Mucosa of rectum (tissue), 2 donors: ENCODE measurements around the gene C19orf53.
A peak's percentile ranks its signal among the peaks of the same experiment; 100 is the strongest.
"Not testable (repeated sequence)": the region's sequence is repeated elsewhere in the genome, so short reads cannot be mapped to it uniquely, and the experiment has no call there.

Source experiments
- H3K27ac ChIP-seq, 2 donors: one replicate each; pipeline ENCODE4 v1.7.0; 2013; ENCODE audit warnings: inconsistent platforms in 2 of 2, low read depth in 2 of 2, low read length in 2 of 2
- H3K27me3 ChIP-seq, 2 donors: one replicate each; pipeline ENCODE4 v1.7.0; 2013; ENCODE audit warnings: low read length in 2 of 2; ENCODE audit not compliant: control insufficient read depth in 2 of 2, insufficient read depth in 2 of 2
- H3K36me3 ChIP-seq, 2 donors: one replicate each; pipeline ENCODE4 v1.7.0; 2013; ENCODE audit warnings: low read length in 2 of 2; ENCODE audit not compliant: control insufficient read depth in 2 of 2, insufficient read depth in 2 of 2
- H3K4me1 ChIP-seq, 2 donors: one replicate each; pipeline ENCODE4 v1.7.0; 2013; ENCODE audit warnings: low read length in 2 of 2, mild to moderate bottlenecking in 1 of 2; ENCODE audit not compliant: control insufficient read depth in 2 of 2, insufficient read depth in 2 of 2
- H3K4me3 ChIP-seq, 2 donors: one replicate each; pipeline ENCODE4 v1.7.0; 2013; ENCODE audit warnings: low read length in 2 of 2
- H3K9ac ChIP-seq, 2 donors: one replicate each; pipeline ENCODE4 v1.7.0; 2013; ENCODE audit warnings: low read length in 2 of 2, low read depth in 1 of 2, mild to moderate bottlenecking in 1 of 2
- H3K9me3 ChIP-seq, 2 donors: one replicate each; pipeline ENCODE4 v1.7.0; 2013; ENCODE audit warnings: low read length in 2 of 2; ENCODE audit not compliant: control insufficient read depth in 2 of 2
- donor health status: healthy.
- donor health status: Normal muscosa, but diverticular disease.

Gene C19orf53

DNA sequence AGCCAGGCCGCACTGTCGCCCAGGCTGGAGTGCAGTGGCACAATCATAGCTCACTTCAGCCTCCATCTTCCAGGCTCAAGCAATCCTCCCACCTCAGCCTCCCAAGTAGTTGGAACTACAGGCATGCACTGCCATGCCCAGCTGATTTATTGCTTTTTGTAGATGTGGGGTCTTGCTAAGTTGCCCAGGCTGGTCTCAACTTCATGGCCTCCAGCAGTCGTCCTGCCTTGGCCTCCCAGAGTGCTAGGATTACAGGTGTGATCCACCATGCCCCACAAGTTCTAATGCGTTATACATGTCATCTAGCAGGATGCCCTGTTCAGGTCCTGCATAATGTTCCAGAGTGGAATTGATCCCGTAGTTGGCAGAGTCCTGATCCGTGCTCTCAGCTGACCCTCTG, 4.6 kb downstream of the C19orf53 start:
- H3K9ac ChIP-seq, result no peak overlapping the region
- H3K4me1 ChIP-seq, result peaks cover 19 to 20% of the 10 kb centered on the region in 2 donors
- no peak overlapping the region for H3K4me3 ChIP-seq
- H3K27ac ChIP-seq, result no peak overlapping the region
- H3K36me3 ChIP-seq, result peaks cover 20 to 24% of the 10 kb centered on the region in 2 donors
- no peaks in the 10 kb centered on the region for H3K9me3 ChIP-seq
- no peaks in the 10 kb centered on the region for H3K27me3 ChIP-seq

GRCh38 chr19:13779794-13780193, 5.5 kb downstream of the C19orf53 start:
- Histone ChIP-seq H3K36me3 (peaks cover 20 to 24% of the 10 kb centered on the region in 2 donors), H3K4me1 (peaks cover 19 to 21% of the 10 kb centered on the region in 2 donors)
- H3K9me3 ChIP-seq, H3K27ac ChIP-seq, H3K4me3 ChIP-seq, H3K9ac ChIP-seq, H3K27me3 ChIP-seq: not testable (repeated sequence)

DNA sequence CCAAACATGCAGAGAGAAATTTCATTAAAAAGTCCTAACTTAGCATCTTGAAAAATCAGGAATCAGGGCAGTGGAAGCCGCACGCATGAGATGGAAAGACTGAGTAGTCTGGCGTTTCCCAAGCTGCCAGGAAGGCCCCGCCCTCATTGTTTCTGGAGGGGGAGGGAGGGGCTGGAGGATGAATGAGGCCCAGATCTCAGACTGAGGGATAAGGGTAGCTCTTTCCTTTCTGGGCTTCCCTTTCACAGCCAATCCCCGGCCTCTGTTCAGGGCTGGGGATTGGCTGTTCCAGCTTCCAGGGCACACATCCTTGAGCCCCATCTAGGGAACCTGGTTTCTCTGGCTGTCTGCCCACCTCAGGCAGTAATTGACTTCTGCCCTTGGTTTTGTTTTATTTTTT, 7.3 kb downstream of the C19orf53 start:
- H3K9me3 ChIP-seq, result no peaks in the 10 kb centered on the region
- no peaks in the 10 kb centered on the region for H3K27me3 ChIP-seq
- H3K9ac ChIP-seq, result no peak overlapping the region
- H3K4me3 ChIP-seq, result no peak overlapping the region
- H3K4me1 ChIP-seq, result peaks cover 13 to 15% of the 10 kb centered on the region in 2 donors
- peaks cover 20 to 24% of the 10 kb centered on the region in 2 donors for H3K36me3 ChIP-seq
- H3K27ac ChIP-seq, result peak overlapping the region; percentile 31 to 52

DNA sequence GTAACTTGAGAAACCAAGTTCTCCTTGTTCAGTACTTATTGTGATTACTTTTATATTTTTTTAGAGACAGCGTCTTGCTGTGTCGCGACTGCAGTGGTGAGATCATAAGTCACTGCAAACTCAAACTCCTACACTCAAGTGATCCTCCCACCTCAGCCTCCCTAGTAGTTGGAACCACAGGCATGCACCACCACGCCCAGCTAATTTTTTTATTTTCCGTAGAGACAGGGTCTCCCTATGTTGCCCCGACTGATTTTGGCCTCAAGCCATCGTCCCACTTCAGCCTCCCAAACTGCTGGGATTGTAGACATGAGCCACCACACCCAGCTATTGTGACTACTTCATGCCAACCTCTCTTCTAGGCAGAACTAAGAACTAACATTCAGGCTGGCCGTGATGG, 8.3 kb downstream of the C19orf53 start:
- Histone ChIP-seq H3K36me3 (peaks cover 19 to 21% of the 10 kb centered on the region in 2 donors), H3K9ac (no peak overlapping the region), H3K27ac (peak overlapping the region in 1 of 2 donors; percentile 49), H3K4me1 (peaks cover 13 to 15% of the 10 kb centered on the region in 2 donors), H3K9me3 (no peaks in the 10 kb centered on the region), H3K27me3 (no peaks in the 10 kb centered on the region), H3K4me3 (no peak overlapping the region)

DNA sequence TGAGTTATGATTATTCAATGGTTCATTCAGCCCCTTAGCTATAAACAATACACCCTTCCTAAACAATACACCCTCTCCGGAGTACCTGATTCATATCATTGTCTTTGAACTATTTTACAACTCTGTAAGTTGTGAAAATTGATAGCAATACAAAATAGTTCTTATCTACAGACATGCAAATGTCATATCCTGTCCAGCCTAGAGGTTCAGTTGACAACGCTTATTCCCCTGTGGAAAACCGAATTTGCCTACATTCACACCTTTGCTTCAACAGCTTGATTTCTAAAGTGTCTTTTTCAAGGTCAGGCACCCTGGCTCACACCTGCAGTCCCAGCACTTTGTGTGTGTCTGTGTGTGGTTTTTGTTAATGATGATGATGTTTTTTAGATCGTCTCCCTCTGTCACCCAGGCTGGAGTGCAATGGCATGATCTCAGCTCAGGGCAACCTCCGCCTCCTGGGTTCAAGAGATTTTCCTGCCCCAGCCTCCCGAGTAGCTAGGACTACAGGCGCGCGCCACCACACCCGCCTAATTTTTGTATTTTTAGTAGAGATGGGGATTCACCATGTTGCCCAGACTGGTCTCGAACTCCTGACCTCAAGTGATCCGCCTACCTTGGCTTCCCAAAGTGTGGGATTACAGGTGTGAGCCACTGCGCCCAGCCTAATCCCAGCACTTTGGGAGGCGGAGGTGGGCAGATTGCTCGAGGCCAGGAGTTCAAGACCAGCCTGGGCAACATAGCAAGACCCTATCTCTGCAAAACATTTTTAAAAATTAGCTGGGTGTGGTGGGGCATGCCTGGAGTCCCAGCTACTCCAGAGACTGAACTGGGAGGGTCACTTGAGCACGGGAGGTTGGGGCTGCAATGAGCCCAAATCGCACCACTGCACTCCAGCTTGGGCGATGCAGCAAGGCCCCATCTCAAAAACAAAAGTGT, 9.6 kb downstream of the C19orf53 start:
- Histone ChIP-seq H3K27ac (peak overlapping the region in 1 of 2 donors; percentile 20), H3K9ac (no peak overlapping the region), H3K4me3 (no peak overlapping the region), H3K9me3 (no peaks in the 10 kb centered on the region), H3K36me3 (peaks cover 6 to 8% of the 10 kb centered on the region in 2 donors), H3K4me1 (peaks cover 13 to 19% of the 10 kb centered on the region in 2 donors), H3K27me3 (no peaks in the 10 kb centered on the region)

DNA sequence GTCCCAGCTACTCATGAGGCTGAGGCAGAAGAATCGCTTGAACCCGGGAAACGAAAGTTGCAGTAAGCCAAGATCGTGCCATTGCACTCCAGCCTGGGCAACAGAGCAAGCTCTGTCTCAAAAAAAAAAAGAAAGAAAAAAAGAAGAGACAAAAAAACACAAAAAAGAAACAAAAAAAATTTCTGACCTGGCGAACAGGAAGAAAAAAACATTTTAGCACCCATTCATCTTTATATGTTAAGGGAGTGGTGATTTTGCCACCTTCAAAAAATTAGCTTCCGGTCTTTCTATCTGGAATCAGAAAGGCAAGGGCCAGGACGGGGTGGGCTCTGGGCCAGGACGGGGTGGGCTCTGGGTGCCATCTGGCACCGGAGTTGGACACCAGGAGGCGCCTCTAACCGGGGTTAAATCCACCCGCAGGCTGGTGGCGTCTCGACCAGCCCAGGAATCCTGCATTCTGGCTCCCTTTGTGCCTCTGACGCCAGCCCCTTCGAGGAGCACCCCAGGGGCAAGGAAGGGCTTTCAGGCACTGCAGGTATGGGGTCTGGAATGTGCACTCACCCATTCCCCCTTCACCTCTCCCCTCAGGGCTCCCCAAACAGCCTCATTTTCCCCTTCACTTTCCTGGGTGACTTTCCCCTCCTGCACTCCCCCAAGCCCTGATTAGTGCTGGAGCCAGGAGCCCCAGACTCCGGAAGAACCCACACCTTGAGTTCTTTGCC, 10.6 kb downstream of the C19orf53 start:
- peak overlapping the region; percentile 6 to 48 for H3K4me3 ChIP-seq
- H3K27me3 ChIP-seq, result no peaks in the 10 kb centered on the region
- H3K36me3 ChIP-seq, result no peaks in the 10 kb centered on the region
- H3K27ac ChIP-seq, result no peak overlapping the region
- H3K9ac ChIP-seq, result peak overlapping the region; percentile 23 to 41
- H3K4me1 ChIP-seq, result peaks cover 13 to 19% of the 10 kb centered on the region in 2 donors
- no peaks in the 10 kb centered on the region for H3K9me3 ChIP-seq

- H3K4me1 ChIP-seq, result peaks cover 0 to 8% of the 10 kb centered on the region in 2 donors
- H3K9me3 ChIP-seq, result no peaks in the 10 kb centered on the region
- H3K27ac ChIP-seq, result no peak overlapping the region
- peak overlapping the region in 1 of 2 donors; percentile 37 for H3K4me3 ChIP-seq
- H3K27me3 ChIP-seq, result no peaks in the 10 kb centered on the region
- H3K9ac ChIP-seq, result peak overlapping the region; percentile 1 to 8
- no peaks in the 10 kb centered on the region for H3K36me3 ChIP-seq
Measured at GRCh38 chr19:13788991-13789390, 14.7 kb downstream of the C19orf53 start.

- no peak overlapping the region for H3K4me3 ChIP-seq
- no peak overlapping the region for H3K27ac ChIP-seq
- peaks cover 6 to 7% of the 10 kb centered on the region in 2 donors for H3K4me1 ChIP-seq
- no peak overlapping the region for H3K9ac ChIP-seq
- H3K27me3 ChIP-seq, result no peaks in the 10 kb centered on the region
- H3K36me3 ChIP-seq, result no peaks in the 10 kb centered on the region
- no peaks in the 10 kb centered on the region for H3K9me3 ChIP-seq
Measured at GRCh38 chr19:13790354-13790753, 16.1 kb downstream of the C19orf53 start.

DNA sequence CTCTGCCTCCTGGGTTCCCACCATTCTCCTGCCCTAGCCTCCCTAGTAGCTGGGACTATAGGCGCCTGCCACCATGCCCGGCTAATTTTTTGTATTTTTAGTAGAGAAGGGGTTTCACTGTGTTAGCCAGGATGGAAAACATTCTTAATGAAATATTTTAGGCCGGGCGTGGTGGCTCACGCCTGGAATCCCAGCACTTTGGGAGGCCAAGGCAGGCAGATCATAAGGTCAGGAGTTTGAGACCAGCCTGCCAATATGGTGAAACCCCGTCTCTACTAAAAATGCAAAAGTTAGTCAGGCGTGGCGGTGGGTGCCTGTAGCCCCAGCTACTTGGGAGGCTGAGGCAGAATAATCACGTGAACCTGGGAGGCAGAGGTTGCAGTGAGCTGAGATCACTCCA, 19.1 kb downstream of the C19orf53 start:
- not testable (repeated sequence) for H3K27ac ChIP-seq, H3K9ac ChIP-seq, H3K36me3 ChIP-seq, H3K4me3 ChIP-seq, H3K9me3 ChIP-seq, H3K27me3 ChIP-seq
- H3K4me1 ChIP-seq, result peaks cover 15 to 20% of the 10 kb centered on the region in 2 donors

GRCh38 chr19:13794398-13794756, 20.1 kb downstream of the C19orf53 start:
- H3K9me3 ChIP-seq, result no peaks in the 10 kb centered on the region
- H3K27ac ChIP-seq, result peak overlapping the region; percentile 80 to 82
- H3K36me3 ChIP-seq, result no peaks in the 10 kb centered on the region
- peak overlapping the region; percentile 74 to 84 for H3K9ac ChIP-seq
- no peaks in the 10 kb centered on the region for H3K27me3 ChIP-seq
- peak overlapping the region; percentile 83 for H3K4me3 ChIP-seq
- H3K4me1 ChIP-seq, result peaks cover 15 to 20% of the 10 kb centered on the region in 2 donors
